Pulmonary artery endothelial cell (primary cell): ENCODE results near the gene LARP1B. TPM values are rescaled to one million over a fixed set of nuclear protein-coding genes. Genes with fewer than 3 reads are reported as not detected.
"Not testable (repeated sequence)": the region's sequence is repeated elsewhere in the genome, so short reads cannot be mapped to it uniquely, and the experiment has no call there.

Experiments used
- DNase-seq: peaks from one replicate; pipeline ENCODE4 v3.0.0-alpha.2; 2011; ENCODE audit warnings: low read depth, low spot score
- total RNA-seq: library from RNA; depleted of rRNA; stranded (reverse); fragments of >200 nt; gene quantifications from 2 replicates; pipeline ENCODE4 v1.2.3, GENCODE V29; 2014

The LARP1B gene
- total RNA-seq = 20.4 and 22.2 TPM in 2 replicates

DNA sequence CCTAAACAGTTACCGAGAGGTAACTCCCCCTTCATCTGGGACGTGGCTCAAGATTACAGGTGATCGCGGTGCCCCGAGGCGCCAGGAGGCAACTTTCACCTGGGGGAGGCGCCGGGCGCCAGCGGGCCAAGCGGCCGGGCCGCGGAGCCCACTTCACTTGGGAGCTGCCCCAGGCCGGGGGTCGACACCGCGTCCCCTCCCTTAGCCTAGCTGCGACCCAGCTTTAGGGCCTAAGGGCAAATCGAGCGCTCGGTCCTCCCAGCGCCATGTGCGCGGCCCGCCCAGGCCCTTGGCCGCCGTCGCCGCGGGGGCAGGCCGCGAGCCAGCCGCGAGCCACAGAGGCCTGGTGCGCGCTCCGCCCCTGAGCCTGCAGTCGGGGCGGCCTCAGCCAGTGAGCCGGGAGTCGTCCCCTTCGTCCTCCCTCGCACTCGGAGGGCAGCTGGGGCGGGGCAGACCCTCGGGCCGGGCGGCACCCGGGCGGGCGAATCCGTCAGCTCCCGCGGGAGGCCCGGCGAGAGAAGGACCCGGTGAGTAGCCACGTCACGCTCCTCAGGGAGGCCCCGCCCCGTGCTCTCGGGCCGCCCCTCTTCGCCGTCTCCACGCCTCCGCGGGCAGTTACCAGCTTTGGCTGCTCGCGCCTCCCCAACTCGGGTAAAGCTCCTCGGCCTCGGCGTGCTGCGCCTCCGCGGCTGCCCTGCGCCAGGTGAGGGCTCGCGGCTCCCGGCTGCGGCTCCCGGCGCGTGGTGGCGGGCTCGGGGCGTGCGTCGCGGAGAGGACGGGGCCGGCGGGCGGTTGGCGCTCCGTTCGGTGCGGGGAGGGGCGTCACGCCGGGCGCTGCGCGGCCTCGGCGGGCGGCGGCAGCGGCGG, at the start of gene LARP1B:
Gene LARP1B, plus strand, starts transcription at position 614 of the 867 bp plus-strand sequence. CDS start 13,640 bp downstream, outside the sequence.
- DNase-seq = peak; percentile 87

DNA sequence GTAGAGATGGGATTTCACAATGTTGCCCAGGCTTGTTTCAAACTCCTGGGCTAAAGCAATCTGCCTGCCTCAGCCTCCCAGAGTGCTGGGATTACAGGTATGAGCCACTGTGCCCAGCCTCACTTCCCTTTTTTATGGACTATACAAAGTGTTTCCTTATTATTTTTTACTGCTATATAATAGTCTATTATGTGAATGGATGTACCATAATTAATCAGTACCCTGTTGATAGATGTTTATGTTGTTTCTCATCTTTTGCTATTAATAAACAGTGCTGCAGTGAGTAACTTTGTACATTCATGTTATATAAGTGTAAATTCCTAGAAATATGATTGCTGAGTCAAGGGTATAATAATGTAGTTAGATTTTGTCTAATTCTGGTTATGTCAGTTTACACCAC, 35.8 kb upstream of the LARP1B start:
- DNase-seq = no peak

DNA sequence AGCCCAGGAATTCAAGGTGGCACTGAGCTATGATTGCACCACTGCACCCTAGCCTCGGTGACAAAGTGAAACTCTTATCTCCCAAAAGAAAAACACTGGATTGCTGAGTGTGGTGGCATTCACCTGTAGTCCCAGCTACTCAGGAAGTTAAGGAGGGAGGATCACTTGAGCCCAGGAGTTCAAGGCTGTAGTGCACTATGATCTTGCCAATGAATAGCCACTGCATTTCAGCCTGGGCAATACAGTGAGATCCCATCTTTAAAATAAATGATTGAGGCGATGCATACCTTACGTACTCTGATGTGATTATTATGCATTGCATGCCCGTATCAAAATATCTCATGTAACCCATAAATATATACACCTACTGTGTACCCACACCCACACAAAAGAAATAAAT, 31.2 kb upstream of the LARP1B start:
- no peak for DNase-seq

DNA sequence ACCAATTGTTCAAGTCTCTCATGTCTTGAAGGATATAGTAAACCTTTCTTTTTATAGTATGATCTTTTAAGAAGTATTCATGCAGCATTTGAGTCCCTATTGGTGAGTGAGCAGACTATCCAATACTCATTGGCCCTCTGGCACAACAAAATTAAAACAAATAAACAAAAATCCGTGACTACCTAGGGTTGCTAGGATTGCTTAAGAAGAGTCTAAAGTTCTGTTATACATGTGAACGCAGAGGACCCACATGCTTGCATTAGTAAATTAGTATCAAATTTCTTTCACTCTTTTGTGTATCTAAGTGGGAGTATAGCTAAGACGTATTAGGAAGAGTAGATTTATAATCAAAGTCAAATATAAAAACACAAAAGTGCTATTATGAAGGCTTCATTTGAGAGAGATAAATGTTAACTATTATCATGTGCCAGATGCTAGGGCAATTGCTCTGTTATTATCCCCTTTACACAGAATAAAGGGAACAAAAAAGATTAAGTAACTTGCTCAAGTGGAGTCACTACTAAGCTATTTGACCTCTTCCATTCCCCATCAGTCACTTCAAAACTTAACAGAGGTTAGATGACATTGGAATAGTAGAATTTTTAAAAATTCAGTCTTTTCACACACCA, 29.2 kb upstream of the LARP1B start:
- no peak for DNase-seq

DNA sequence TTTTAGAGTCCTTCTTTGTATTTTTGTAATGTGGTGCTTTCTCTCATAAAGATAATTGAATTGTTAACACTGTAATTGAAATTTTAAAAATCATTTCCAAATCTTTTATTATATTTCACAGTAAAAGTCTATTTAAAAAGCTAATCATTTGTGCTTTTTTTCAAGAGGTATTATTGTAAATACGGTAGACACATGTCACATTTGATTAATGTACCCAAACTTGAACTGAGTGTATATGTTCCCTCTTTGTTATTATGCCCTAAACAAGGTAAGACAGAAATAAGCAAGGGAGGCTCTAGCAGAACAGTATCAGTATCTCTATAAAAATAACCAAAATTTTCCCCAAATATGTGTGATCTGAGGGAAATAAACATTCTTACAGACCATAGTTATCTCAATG, 21.5 kb upstream of the LARP1B start:
- DNase-seq = no peak

DNA sequence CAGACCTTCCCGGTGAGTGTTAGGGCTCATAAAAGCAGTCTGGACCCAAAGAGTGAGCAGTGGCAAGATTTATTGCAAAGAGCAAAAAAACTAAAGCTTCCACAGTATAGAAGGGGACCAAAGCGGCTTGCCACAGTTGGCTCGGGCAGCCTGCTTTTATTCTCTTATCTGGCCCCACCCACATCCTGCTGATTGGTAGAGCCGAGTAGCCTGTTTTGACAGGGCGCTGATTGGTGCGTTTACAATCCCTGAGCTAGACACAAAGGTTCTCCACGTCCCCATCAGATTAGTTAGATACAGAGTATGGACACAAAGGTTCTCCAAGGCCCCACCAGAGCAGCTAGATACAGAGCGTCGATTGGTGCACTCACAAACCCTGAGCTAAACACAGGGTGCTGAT, 14.1 kb upstream of the LARP1B start:
- not testable (repeated sequence) for DNase-seq

DNA sequence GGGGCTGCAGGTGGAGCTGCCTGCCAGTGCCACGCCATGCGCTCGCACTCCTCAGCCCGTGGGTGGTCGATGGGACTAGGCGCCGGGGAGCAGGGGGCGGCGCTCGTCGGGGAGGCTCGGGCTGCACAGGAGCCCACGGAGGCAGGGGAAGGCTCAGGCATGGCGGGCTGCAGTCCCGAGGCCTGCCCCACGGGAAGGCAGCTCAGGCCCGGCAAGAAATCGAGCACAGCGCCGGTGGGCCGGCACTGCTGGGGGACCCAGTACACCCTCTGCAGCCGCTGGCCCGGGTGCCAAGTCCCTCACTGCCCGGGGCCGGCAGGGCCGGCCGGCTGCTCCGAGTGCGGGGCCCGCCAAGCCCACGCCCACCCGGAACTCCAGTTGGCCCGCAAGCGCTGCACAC, 13.6 kb upstream of the LARP1B start:
- DNase-seq = not testable (repeated sequence)

DNA sequence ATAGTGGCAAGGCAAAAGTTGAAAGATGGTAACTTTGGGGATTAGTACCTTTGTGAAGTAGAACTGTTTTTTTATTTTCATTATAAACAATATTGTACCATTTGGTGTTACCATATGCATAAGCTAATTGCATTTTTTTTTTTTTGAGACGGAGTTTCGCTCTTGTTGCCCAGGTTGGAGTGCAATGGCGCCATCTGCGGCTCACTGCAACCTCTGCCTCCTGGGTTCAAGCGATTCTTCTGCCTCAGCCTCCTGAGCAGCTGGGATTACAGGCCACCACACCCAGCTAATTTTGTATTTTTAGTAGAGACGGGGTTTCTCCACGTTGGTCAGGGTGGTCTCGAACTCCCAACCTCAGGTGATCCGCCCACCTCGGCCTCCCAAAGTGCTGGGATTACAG, 9.9 kb upstream of the LARP1B start:
- DNase-seq = not testable (repeated sequence)

DNA sequence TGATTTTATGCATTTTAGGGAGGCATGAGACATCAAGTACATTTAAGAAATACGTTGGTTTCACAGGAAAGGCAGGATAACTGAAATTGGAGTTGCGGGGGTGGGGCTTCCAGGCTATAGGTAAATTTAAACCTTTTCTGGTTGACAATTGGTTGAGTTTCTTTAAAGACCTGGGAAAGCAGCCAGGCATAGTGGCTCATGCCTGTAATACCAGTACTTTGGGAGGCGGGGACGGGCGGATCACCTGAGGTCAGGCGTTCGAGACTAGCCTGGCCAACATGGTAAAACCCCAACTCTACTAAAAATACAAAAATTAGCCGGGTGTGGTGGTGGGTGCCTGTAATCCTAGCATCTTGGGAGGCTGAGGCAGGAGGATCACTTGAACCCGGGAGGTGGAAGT, 6.2 kb upstream of the LARP1B start:
- DNase-seq = not testable (repeated sequence)

DNA sequence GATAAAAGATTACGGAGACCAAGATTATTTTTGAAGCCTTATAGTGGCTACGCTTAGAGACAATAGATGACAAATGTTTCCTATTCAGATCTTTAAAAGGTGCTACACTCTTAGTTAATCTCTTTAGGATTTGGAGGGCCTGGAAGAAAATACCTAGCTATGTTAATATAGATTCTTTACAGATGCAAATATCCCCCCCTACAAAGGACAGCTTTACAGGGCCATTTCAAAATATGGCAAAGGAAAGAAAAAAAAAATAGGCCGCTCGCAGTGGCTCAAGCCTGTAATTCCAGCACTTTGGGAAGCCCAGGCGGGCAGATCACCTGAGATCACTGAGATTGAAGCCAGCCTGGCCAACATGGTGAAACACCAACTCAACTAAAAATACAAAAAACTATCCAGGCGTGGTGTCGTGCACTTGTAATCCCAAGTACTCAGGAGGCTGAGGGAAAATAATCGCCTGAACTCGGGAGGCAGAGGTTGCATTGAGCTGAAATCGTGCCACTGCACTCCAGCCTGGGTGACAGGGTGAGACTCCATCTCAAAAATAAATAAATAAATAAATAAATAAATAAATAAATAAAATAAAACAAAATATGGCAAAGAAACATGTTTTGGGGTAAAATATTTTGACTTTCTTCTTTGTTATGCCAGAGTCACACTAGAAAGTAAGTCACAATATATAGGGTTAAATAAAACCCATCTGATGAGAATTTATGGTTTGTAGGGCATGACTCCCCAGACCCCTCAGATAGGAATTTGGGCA, 5.5 kb upstream of the LARP1B start:
- DNase-seq = not testable (repeated sequence)

DNA sequence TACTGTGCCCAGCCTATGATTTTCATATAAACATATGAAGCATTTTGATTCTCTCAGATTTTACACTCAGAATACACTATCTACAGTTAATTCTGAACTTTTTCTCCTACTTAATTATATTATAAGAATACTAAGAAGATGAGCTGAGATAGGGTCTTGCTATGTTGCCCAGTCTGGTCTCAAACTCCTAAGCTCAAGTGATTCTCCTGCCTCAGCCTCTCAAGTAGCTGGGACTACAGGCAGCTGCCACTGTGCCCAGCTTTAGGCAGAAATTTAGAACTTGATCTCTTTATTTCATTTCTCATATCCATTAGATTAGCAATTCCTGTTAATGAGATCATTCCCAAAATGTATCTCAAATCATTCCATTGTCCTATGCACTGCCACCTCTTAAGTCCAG, 4.7 kb upstream of the LARP1B start:
- no peak for DNase-seq

DNA sequence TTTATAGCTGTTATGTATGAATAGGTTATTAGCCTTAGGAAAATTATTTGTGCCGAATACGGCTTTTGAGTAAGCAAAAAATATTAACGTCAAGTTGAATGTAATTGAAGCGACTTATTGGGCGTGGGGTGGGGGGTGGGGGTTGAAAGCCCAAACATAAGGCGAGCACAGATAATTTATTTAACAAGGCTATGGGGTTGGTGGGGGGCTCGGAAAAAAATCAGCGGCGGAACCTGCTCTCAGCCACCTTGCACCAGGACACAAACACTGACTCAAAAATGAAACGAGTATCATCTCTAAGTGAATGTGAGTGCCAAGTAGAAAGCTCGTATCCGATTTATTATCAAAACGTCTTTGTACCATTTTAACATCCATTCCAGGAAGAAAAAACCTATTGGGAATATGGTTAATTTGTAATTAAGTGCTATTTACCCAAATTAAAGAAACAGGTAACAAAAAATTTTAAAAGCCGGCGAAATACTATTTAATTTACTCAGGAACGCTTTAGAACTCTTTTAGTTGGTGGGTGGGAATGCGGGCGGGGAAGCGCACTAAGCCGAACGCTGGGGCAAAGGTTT, 902 bp upstream of the LARP1B start:
- no peak for DNase-seq

DNA sequence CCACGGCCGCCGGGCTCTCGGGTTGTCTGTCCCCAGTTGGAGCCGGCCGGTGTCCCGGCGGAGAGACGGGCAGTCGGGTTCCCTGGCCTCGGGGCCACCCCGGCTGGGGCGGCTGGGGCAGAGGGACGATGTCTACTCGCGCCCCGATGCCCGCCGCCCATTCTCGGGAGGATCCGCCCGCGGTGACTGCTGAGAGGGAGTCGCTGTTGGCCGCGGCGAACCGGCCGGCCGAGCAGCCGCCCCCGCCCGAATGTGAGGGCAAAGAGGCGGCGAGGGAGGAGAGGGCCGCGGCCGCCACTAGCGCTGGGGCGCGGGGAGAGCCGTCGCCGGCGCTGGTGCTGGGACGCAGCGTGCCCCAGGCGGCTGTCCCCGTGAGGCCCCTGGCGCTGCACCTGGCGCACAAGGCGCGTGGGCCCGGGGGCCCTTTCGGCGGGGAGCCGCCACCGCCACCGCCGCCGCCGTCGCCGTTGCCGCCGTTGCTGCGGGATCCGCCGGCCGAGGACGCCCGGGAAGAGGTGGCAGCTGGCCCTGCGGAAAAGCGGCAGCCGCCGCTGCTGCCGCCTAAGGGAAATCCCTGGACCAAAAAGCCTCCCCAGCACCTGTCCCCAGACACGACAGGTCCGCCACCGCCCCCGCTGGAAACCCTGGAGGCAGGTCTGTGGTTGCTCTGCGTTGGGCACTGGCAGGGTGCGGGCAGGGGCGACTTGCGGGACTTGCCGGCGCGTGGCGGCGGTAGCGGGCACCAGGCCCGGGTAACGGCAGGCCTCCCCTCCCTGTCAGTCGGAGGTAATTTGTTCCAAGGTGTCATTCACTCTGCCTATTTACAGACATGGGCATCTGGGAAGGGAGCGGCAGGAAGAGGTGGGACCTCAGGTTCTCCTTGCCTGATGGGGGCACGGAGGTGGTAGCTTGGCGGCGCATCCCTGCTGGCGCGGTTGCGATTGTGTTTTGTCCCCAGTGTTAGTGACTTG, 739 bp downstream of the LARP1B start:
- no peak for DNase-seq

DNA sequence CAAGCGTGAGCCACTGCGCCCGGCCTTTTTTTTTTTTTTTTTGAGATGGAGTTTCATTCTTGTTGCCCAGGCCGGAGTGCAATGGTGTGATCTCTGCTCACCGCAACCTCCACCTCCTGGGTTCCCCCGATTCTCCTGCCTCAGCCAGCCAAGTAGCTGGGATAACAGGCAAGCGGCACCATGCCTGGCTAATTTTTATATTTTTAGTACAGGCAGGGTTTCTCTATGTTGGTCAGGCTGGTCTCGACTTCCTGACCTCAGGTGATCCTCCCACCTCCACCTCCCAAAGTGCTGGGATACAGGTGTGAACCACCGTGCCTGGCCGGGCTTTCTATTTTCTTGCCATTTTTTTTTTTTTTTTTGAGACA, 5.3 kb downstream of the LARP1B start:
- not testable (repeated sequence) for DNase-seq

DNA sequence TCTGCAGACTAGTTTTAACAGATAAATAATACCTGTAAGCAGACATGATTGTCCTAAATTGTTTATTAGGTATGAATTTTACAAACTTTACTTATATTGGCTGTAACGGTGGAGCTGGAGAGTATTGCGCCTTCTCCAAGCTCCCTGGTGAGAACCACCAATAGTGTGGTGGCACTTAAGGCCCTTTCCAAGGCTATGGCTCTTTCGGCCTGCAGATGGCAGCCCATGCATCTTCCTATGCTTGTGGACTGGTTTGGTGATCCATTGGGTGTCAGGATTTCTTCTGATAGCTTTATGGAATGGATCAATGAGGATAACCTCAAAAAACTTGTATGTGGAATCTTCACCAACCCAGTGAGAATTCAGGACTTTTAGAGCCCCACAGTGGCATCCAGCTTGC, 7.8 kb downstream of the LARP1B start:
- no peak for DNase-seq

DNA sequence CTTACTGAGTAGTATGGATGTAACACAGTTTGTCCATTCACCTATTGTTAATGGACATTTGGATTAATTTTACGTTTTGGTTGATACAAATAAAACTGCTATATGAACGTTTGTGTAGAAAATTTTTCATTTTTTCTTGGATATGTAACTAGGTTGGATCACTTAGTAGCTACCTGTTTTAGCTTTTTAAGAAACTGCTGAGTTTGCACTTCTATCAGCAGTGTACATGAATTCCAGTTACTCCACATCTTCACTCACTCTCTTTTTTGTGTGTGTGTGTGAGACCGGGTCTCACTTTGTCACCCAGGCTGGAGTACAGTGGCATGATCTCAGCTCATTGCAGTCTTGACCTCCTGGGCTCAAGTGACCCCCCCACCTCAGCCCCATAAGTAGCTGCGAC, 15.4 kb downstream of the LARP1B start:
- no peak for DNase-seq

DNA sequence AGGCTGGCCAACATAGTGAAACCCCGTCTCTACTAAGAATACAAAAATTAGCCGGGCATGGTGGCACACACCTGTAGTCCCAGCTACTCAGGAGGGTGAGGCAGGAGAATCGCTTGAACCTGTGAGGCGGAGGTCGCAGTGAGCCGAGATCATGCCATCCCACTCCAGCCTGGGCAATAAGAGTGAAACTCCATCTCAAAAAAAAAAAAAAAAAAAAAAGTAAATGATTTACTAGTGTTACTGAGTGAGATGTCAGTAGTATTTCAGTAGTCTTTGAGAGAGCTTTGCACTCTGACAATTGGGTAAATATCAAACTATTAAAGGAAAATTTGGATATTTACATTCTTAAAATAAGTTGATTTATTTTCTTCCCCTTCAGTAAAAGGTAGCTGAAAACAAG, 34.2 kb downstream of the LARP1B start:
- DNase-seq = not testable (repeated sequence)

DNA sequence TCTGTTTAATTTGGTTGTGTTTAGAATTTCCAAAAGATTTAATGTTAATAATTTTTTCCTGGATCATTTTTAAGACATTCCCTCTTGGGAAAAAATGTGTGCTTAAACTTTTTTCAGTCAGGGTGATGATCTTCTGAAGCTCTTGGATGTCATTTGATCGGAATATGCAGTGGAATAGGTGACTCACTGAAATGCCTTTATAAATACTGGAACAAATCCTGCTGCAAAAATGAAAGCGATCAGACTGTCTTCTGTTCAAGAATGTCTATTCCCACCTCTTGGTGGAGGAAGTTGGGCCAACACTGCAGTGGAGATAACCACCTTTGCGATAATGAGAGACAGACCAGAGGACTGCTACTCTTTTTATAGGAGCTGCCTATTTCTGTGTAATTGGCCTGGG, 46.7 kb downstream of the LARP1B start:
- DNase-seq = no peak

DNA sequence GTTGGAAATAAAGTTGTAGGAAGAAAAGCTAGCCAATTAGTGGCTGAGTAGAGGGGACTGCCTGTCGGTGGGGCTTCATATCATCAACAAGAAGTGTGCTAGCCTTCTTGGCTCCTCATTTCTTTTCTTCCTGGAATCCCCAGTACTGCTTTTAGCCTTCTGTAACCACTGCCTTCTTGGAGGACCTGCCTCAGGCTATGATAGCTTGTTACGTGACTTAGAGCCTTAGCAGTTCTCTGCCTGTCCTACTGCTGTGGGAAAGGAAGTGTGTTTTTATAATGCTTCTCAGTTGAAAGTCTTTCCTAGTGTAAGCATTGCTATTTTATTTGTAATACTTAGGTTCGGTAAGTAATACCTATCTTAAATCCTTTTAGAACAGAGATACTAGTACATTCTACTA, 61.9 kb downstream of the LARP1B start:
- no peak for DNase-seq

DNA sequence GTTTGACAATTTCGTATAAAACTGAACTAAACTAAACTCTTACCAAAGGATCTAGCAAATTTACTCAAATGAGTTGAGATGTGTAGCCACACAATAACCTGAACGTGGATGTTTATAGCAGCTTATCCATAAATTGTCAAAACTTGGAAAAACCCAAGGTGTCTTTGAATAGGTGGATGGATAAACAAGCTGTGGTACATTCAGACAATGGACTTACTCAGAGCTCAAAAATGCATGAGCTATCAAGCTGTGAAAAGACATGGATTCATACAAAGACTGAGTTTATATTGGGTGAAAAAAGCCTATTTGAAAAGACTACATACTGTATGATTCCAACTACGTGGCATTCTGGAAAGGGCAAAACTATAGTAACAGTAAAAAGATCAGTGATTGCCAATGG, 69.5 kb downstream of the LARP1B start:
- no peak for DNase-seq

DNA sequence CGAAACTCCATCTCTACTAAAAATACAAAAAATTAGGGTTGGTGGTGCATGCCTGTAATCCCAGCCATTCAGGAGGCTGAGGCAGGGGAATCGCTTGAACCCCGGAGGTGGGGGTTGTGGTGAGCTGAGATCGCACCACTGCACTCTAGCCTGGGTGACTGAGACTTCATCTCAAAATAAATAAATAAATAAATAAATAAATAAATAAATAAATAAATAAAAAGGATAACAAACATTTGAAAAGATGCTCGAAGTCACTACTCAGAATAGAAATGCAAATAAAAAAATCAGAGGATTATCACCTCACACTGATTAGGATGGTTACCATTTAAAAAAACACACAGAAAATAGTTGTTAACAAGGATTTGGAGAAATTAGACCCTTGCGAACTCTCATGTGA, 73.8 kb downstream of the LARP1B start:
- no peak for DNase-seq
